ENCODE results near the gene ROPN1B.
"Not testable (repeated sequence)": the region's sequence is repeated elsewhere in the genome, so short reads cannot be mapped to it uniquely, and the experiment has no call there.

The ROPN1B gene

DNA sequence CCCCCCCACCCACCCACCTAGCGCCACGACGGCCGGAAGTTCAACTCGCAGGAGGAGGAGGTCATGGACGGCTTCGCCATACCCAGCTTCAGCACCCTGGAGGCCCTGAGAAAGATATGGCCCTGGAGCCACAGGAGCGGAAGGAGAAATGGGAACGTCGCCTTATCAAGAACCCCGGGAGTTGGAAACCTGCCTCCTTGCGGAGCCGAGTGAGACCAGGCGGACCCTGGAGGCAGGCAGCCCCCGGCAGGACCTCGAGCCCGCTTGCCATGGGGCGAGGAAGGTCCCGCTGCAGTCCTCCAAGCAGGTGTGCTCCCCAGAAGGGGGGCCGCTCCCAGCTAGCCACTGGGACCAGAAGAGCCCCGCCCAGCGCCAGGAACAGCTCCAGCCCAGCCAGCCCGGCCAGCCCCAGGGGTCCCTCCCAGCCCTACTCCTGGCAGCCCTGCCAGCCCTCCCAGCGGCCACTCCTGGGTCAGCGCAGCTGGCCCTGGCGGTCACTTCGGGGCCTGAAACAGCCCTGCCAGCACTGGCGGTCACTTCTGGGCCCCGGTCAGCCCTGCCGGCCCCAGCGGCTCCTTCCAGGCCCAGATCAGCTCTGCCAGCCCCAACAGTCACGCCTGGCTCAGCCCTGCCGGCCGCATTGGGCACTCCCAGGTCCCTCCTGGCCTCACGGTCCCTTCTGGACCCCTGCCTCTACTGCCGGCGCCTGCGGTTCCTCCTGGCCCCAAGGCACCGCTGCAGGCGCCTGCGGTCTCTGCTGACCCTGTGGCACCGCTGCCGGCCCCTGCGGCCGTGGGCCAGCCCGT is 10.3 kb upstream of the ROPN1B start:
- DNase-seq, result no peak

DNA sequence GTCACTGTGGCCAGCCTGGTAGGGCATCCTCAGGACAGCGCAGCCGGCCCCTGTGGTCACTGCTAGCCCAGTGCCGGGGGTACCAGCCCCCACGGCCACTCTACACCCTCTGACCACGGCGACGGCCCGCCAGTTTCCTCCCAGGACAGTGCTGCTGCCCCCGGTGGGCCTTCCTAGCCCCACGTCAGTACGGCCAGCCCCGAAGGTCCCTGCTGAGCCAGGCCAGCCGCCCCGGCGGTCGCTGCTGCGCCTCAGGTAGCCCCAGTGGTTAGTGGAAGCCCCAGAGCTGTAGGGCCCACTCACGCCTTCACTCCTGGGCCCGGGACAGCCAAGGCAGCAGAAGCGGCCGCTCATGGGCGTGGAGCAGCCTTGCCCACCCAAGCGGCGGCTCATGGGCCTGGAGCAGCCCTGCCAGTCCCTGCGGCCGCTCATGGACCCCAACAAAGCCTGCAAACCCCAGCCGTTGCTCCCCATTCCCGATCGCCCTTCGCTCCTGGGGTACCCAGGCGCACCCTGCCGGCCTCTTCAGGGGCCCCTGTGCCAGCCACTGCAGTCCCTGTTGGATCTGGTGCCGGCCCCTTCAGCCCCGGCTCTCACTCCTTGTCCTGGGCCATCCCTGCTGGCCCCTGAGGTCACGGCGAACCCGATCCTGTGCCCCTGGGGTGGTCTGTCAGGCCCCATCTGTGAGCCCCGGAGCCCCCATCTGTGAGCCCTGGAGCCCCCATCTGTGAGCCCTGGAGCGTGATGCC is 9.5 kb upstream of the ROPN1B start:
- DNase-seq, result no peak

DNA sequence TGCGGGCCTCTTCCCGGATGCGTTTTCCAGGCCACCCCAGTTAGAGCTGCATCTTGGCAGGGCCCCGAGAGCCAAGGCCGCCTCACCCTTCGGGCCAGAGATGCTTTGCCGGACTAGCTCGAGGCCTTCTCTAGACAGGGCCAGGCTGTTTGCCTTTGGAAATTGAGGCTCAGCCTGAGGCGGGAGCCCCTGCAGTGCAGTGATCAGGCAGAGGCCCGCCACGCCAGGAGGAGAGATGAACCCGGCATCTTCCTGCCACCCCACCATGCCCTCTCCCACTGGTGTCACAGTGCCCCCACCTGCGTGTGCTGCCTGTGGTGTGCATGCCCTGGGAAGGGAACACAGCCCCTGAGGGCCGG is 8.9 kb upstream of the ROPN1B start:
- DNase-seq, result no peak

DNA sequence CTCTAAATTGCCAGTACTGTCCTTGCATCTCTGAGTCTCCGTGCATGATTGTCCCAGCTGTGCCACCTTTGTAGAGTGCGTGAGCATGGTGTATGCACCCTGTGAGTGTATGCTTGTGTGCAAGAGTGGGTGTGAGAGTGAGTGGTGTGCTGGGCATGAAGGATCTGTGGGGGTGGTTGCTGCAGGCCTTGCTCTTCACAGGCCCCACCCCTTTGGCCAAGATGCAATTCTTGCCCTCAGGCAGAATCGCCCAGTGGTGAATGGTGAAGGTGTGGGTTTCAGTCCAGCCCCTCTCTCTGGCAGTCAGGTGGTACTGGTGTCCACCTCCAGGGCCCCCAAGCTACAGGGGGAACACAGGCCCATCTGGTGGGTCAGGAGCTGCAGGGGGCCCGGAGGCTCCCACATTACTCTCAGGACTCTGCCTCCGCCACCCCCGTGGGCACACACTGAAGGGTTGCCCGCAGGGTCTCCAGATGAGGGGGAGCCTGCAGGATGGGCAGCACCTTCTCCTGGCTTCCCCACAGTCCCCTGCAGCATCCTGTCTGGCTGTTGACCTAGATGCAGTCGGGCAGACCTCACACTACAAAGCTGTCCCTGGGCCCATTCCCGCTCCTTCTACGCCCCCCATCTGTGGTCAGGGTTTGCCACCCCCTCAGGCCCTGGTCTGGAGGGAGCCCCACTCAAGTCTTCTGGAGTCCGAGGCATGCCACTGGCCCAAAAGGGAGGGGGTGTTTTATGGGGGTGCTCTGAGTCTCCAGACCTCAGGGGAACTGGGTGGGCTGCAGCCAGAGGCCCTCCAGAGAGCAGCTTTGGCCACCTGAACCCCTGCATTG is 8.3 kb upstream of the ROPN1B start:
- no peak for DNase-seq

DNA sequence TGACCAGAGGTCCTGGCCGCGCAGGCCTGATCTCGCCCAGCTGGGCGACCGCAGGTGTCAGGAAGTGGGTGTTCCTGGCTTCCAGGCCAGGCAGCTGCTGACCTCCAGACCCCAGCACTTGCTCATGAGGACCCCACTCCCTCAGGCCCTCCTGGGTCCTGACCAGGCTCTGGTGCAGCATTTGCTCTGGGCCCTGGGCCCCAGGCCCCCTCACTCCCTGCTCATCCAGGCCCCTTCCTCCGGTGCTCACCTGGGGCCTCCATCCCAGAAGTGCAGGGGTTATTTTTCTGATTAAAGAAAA is 7.7 kb upstream of the ROPN1B start:
- no peak for DNase-seq

DNA sequence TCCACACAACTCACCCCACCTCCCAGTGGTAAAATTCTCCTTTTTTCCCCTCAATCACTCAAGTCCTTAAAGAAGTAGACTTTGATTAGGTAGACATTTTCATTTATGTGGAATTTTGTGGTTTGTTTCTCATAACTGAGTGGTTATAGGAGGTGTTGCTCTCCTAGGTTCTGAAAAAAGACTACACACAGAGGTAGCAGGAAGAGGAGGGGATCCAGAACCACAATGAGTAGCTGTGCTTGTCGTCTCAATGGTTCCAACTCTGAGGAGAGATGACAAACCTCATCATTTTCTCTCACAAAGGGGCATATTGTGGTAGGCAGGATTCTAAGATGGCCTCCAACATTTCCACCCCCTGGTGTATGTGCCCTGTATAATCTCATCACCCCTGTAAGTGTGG is 5.1 kb upstream of the ROPN1B start:
- not testable (repeated sequence) for DNase-seq

DNA sequence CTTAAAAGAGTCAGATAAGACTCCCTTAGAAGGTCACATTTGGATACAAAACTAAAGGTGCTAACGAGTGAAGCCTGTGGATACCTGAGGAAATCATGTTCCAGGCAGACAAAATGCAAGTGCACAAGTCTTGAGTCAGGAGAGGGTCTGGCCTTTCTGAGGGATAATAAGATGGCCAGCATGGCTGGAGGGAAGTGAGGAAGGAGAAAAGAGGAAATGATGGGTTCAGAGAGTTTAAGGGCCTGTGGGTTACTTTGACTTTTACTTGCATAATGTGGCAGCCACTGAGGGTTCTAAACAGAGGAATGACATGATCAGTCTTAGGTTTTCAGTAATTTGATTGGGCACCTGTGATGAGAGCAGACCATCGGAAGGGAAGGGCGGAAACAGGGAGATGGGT is 3.5 kb upstream of the ROPN1B start:
- no peak for DNase-seq

DNA sequence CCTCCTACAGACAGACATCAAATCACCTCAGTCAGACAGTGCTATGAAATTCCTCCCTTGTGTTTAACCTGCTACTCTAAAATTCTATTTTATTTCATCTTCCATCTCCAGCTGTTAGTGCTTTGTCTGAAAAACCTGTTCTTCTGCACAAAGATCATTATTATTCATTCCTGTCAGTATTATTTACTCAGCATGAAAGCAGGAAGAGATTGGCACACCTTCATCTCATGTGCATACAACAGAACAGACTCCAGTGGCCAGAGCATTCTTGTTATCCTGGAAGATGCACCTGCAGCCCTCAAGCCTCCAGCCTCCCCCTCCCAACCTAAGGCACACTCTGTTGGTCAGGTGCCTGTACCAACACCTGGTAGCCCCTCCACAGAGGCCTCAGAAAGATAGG is 1.8 kb upstream of the ROPN1B start:
- DNase-seq, result no peak

DNA sequence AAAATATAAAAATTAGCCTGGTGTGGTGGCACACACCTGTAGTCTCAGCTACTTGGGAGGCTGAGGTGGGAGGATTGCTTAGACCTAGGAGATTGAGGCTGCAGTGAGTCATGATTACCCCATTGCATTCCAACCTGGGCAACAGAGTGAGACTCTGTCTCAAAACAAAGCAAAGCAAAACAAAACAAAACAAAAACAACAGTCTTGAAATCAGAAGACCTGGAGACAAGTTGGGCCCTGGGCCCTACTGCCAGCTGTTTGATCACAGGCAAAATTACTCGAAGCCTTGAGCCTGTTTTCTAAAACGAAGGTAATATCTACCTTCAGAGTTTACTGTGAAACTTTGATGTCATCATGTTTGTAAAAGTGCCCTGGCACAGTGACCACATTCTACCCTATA is 857 bp upstream of the ROPN1B start:
- not testable (repeated sequence) for DNase-seq

DNA sequence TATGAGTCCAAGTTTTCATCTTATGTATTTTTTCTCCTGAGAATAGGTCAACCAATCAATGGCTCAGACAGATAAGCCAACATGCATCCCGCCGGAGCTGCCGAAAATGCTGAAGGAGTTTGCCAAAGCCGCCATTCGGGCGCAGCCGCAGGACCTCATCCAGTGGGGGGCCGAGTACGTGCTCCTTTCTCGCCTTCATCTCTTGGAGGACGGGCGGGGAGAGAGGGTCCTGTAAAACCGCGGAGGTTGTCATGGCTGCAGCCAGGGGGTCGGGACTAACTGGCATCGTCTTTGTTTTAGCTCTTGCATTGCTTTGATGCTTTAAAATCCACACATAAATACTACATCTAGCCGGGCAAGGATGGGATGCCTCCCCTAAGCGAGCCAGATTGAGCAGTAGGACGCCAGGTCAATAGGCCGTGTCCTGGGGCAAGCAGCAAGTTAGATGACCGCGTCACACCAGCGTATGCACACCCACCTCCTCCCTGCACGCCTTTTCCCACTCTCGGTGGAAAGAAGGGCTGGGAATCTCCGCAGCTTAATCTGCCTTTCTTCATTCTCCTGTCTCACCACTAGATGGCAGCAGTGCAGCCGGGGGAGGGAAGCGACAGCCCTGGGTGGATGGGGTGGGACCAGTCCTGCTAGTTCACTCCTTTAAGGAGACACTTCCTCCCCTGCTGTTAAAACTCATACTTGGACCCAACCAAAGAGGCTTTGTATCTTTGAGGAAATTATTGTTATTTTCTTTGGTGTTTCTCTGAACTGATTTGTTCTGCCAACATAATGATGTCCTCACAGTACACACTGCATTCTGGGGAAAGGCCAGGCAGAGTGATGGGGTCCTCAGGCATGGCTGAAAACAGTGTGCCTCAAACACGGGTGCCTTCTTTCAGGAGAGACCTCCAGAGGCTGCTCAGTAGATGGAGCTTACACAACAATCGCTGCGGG is 3.3 kb downstream of the ROPN1B start:
- peak; percentile 41 to 47 for DNase-seq

DNA sequence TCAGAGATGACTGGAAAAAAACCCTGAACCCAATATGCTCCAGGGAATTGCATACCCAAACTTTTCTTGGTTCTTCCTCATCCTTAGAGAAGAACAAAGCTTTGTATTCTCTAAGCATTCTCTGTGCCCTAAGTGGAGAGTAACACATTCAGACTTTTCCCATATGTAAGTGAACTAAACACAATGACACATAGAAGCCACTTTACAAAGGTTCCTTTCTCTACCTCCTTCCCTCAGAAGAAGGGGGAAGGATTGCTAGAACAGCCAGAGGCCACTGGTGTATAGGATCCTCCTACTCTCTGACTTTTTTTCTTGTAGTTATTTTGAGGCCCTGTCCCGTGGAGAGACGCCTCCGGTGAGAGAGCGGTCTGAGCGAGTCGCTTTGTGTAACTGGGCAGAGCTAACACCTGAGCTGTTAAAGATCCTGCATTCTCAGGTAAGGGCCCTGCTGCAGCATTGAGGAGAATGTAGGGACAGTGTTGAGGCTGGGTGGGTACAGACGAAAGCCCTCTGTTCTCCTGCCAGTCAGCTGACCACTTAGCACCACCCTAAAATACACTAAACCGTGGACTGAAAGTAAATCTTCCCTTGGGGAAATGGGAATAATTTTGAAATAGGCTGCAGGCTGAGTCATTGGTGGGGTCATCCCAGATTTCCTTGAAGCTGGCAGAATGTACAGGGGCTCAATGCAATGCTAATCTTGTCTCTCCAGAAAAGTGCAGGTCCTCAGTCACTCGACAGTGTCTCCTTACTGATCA is 6.4 kb downstream of the ROPN1B start:
- DNase-seq, result not testable (repeated sequence)

DNA sequence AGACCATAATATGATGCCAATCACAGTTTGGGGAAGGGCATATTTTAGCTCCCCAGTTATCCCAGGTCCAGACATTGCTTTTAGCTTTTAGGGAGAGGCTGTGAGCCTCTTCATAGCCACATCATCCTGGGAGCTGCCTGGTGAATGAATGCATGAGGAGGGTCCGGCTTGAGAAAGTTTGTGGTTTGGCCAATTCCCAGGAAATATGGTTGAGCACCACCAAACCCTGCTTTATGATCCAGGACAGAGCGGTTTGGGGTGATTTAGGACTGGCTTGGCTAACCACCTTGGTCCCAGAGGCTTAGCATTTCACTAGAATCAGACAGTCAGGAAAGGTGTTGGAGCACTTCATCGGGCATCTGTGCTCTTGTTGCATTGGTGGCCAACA is 7.0 kb downstream of the ROPN1B start:
- not testable (repeated sequence) for DNase-seq

DNA sequence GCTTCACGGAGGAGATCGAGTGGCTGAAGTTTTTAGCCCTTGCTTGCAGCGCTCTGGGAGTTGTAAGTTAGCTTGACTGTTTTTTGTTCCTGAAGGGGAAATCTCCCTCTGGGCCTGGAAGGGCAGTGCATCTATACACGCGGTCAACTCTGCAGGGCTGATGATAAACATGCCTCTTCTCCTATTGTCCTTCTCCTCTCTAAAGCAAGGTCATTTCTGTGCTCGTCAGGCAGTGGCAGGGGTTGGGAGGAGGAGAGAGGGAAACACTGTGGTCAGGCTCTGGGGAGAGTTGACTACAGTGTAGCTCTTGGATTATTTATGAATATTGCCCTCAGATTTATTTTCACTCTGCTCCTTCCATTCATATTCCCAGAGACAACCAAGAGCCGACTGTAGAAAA is 8.1 kb downstream of the ROPN1B start:
- DNase-seq, result not testable (repeated sequence)

DNA sequence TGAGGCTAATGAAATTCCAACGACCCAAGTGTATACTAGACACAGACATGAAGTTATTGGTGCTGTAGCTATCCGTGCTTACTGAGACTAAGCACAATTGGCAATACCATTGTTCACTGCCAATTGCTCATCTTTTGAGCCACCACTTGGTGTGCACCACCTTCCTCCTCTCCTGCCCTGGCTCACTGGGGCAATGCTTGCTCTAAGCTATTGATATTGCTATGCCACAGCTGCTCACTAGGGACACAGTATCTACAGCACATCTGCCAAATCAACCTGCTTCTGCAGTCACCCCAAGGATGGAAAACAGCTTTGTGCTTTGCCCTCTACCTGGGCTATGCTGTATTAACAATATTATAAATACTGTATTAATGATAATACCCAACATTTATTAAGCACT is 16.0 kb downstream of the ROPN1B start:
- DNase-seq, result not testable (repeated sequence)

DNA sequence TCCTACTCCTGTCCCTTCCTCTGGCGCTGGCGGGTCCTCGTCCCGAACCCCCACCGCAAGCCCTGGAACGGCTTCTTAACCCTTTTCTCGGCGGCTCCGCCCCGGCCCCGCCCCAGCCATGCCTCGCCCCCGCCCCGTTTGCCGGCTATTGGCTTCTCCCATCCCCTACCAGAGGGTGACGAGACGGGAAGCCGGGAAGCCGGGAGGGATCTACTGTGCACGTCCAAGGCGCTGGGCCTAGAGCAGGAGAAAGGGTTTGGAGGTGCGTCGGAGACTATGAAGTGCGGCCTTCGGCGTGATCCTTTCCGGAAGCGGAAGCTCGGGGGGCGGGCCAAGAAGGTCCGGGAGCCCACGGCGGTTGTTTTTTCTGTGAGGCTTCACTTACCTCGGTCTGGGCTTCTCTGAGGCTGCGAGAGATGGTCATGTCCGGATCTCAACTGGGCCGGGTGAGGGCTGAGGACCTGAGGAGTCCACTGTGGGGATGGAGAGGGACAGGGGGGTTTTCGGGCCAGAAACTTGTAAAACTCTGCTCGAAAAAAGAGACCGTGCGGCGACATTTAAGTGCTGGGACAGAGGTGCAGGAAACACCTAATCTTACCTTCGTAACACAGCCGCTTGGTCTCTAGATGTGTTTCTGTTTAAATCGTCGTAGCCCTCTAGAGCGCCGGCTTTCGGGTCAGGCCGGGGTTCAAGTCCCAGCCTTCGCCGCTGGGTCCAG is 21.4 kb downstream of the ROPN1B start:
- DNase-seq, result peak; percentile 79 to 80

DNA sequence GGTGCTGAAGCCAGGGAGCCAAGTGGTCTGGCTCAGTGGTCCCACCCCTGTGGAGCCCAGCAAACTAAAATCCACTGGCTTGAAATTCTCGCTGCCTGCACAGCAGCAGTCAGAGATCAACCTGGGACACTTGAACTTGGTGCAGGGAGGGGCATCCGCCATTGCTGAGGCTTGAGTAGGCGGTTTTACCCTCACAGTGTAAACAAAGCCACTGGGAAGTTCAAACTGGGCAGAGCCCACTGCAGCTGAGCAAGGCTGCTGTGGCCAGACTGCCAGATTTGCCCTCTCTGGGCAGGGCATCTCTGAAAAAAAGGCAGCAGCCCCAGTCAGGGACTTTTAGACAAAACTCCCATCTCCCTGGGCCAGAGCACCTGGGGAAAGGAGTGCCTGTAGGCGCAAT is 27.8 kb downstream of the ROPN1B start:
- DNase-seq, result not testable (repeated sequence)

DNA sequence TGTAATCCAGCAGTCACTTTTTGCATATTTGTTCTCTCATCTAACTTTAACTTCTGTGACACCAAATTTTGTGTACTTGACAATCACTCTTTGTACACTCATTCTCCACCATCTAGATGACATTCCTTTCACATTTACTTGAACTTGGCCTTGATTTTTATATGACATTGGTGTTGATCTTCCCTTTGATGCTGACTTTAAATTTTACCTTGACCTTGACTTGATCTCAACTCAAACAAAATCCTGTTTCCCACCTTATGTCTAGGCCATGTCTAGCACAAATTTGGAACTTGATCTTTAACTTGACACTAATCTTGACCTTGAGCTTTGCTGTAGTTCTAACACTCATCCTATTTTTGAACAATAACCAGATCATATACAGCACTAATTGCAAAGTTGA is 33.2 kb downstream of the ROPN1B start:
- DNase-seq, result no peak

DNA sequence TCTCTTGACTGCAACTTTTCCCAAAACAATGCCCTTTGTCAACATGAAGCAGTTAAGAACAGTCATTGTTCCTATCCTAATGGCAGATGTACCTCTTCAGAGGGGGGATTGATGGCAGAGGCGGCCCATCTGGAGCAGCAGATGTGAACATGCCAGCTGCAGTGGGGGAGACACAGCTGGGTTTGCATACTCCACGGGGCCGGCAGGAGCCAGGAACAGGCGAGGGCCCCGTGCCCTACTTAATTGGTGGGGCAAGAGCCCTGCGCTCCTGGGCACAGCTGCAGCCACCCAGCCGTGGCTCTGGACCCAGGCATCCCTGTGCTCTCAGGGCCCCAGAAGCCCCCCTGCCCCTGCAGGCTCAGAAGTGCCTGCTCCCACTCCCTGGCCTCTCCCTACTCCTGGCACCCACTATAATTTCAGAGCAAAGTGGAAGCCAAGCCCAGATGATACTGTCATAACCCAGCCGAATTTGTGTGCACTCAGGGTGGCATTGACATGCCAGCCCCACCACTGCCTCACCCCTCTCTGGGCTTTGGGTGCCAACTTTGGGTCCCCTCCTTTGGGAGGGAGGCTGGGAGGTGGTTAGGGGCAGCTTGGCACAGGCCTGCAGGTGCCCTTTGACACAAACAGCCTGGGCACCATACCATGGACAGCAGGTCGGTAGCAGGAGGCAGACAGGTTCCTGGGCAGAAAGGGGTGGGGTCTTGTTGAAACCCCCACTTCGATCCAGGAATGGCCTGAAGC is 34.6 kb downstream of the ROPN1B start:
- DNase-seq, result no peak

DNA sequence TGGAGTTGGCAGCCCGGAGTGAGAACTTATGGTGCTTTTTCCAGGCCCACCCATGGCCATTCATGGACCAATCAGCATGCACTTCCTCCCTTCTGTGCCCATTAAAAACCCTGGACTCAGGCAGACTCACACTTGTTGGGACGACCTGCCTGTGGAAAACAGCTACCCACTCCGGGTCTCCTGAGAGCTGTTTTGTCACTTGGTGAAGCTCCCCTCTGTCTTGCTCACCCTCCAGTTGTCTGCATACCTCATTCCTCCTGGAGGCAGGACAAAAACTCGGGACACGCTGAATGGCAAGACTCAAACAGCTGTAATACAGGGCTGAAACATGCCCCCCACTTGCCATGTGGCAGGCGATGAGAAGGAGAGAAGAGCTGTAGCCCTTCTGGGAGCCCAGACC is 35.2 kb downstream of the ROPN1B start:
- no peak for DNase-seq

DNA sequence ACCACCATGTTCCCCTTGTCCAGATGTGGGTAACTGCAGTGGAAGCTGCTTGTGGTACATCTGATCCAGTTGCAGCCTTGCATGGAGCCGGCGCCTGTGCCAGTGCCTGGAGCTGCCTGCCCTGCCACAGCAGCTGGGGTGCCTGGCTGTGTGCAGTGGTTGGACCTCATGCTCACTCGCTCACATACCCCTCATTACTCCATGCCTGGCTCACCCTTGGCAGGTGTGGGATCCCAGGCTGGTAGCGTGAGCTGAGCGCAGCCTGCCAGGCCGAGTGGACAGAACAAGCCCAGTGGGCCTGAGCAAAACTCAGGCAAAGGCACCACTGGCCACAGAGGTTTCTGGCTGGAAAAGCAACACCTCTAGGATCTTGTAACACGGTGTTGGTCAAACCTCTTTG is 35.7 kb downstream of the ROPN1B start:
- no peak for DNase-seq
